HG03060 (cell line): Measurements from ENCODE around the gene SAMD14.
"Not testable (repeated sequence)": the region's sequence is repeated elsewhere in the genome, so short reads cannot be mapped to it uniquely, and the experiment has no call there.

Experiments used
- ATAC-seq: cut with Tn5 transposase; IDR thresholded peaks from one replicate; pipeline ENCODE4 v1.9.1; 2021; ENCODE audit warnings: low read depth, moderate number of reproducible peaks; ENCODE audit not compliant: unreplicated experiment

Gene SAMD14

DNA sequence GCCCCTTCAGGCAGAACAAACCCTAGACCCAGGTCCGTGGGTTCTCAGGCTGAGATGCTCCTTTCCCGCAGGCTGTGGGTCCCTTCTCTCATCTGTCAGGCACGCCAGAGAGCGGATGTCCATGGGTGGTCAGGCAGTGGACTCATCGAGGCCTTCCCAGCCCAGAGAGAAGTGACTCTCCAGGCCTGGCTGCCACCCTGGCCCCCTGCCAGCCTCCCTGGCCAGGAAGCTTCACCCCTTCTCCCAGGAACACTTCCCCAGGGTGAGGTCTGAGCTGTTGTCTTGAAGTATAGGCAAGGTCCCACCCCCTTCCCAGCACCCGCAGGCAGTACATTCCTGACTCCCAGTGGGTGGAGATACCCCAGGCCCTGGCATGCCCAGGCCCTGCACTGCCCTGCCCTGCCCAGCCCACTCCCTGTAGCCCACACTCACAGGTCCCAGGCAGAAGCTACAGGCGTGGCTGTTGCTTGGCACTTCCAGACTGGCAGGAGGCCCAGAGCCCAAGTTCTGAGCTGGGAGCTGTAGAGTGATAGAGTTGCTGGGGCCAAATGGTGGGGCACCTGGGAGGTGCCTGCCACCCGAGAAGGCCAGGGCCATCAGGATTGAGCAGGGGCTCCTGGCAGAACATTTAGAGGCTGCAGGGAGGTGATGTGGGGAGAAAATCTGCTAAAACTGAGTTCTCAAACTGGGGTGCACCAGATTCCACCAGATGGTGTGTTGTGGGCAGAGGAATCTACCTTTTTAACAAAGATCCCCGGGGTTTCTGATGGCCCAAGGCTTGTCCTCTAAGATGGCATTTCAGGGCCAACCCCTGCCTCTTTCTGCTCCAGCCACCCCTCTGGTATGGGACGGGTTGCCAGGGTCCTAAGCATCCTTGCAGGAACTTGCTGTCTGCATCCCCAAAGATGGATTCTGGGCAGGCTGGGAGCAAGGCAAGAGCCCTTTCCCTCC lies 67.4 kb downstream of the SAMD14 start:
- ATAC-seq, result no peak

DNA sequence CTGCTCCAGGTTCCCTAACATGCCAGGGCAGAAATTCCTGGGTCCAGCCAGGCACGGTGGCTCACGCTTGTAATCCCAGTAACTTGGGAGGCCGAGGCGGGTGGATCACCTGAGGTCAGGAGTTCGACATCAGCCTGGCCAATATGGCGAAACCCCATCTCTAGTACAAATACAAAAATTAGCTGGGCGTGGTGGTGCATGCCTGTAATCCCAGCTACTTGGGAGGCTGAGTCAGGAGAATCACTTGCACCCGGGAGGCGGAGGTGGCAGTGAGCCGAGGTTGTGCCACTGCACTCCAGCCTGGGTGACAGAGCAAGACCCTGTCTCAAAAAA lies 68.3 kb downstream of the SAMD14 start:
- ATAC-seq, result not testable (repeated sequence)

- no peak for ATAC-seq
Observed at GRCh38 chr17:50060951-50061712, 68.8 kb downstream of the SAMD14 start.
